IMR-90 (cell line): ENCODE data around the gene ANXA8. TPM values are rescaled to one million over a fixed set of nuclear protein-coding genes. Genes with fewer than 3 reads are reported as not detected.

Experiments
- ATAC-seq: fragments of 200-7000 bp; cut with Tn5 transposase; 2 replicates; pipeline ENCODE4 v1.9.1; 2020; ENCODE audit warnings: low read depth, mild to moderate bottlenecking, moderate library complexity
- BruUV-seq: library from RNA; stranded (reverse); fragments of 400-500 nt; replicated peaks from 2 replicates; lab custom pipeline; 2021; lab: Mats Ljungman, UMichigan
- CTCF ChIA-PET: fragments of 300-600 bp; formaldehyde crosslinking; extraction: SDS; loops from one replicate; lab custom pipeline; 2021; ENCODE audit warnings: antibody characterized with exemption; lab: Yijun Ruan, JAX
- POLR2A ChIA-PET: fragments of 300-600 bp; sonication (Branson Sonifier 250); formaldehyde crosslinking; loops from one replicate; lab custom pipeline; 2022; ENCODE audit warnings: antibody characterized with exemption; ENCODE audit not compliant: unreplicated experiment; lab: Charles Lee
- DNase-seq: peaks from one replicate; pipeline ENCODE4 v3.0.0; 2013
- H2AFZ ChIP-seq: replicated peaks from 2 replicates; pipeline ENCODE3; 2013; ENCODE audit warnings: low read length, mild to moderate bottlenecking; ENCODE audit not compliant: poor library complexity
- H2AK5ac ChIP-seq: 2 replicates; pipeline ENCODE4 v1.6.1; 2013; ENCODE audit warnings: low read depth, low read length, inconsistent platforms
- H2AK9ac ChIP-seq: replicated peaks from 2 replicates; pipeline ENCODE3; 2013; ENCODE audit warnings: mild to moderate bottlenecking, low read depth, low read length, moderate library complexity; ENCODE audit not compliant: poor library complexity
- H2BK120ac ChIP-seq: 2 replicates; pipeline ENCODE4 v1.6.1; 2013; ENCODE audit warnings: low read depth, low read length, inconsistent platforms
- H2BK15ac ChIP-seq: 3 replicates; pipeline ENCODE4 v1.6.1; 2013; ENCODE audit warnings: low read depth, low read length, inconsistent platforms
- H2BK20ac ChIP-seq: 2 replicates; pipeline ENCODE4 v1.6.1; 2013; ENCODE audit warnings: low read depth, mild to moderate bottlenecking, inconsistent platforms, low read length, moderate library complexity
- H2BK5ac ChIP-seq: 2 replicates; pipeline ENCODE4 v1.6.1; 2013; ENCODE audit warnings: mild to moderate bottlenecking, low read depth, low read length, inconsistent platforms; ENCODE audit not compliant: poor library complexity, severe bottlenecking
- H3K14ac ChIP-seq: replicated peaks from 2 replicates; pipeline ENCODE4 v1.6.1; 2013; ENCODE audit warnings: low read depth, low read length, inconsistent platforms
- H3K18ac ChIP-seq: 2 replicates; pipeline ENCODE4 v1.6.1; 2013; ENCODE audit warnings: low read depth, low read length, control low read depth
- H3K23ac ChIP-seq: 2 replicates; pipeline ENCODE4 v1.6.1; 2013; ENCODE audit warnings: low read depth, low read length, inconsistent platforms
- H3K27ac ChIP-seq: 2 replicates; pipeline ENCODE4 v1.5.1; 2013; ENCODE audit warnings: mild to moderate bottlenecking, control low read depth, low read length; ENCODE audit not compliant: insufficient read depth
- H3K27me3 ChIP-seq: 2 replicates; pipeline ENCODE4 v1.6.1; 2013; ENCODE audit warnings: low read length; ENCODE audit not compliant: control insufficient read depth, insufficient read depth
- H3K36me3 ChIP-seq: 2 replicates; pipeline ENCODE4 v1.6.1; 2013; ENCODE audit warnings: low read length, mixed read lengths; ENCODE audit not compliant: control insufficient read depth, insufficient read depth
- H3K4ac ChIP-seq: 2 replicates; pipeline ENCODE4 v1.6.1; 2013; ENCODE audit warnings: low read depth, low read length, inconsistent platforms
- H3K4me1 ChIP-seq: 2 replicates; pipeline ENCODE4 v1.6.1; 2013; ENCODE audit warnings: low read length, mixed read lengths; ENCODE audit not compliant: control insufficient read depth, insufficient read depth
- H3K4me2 ChIP-seq: 2 replicates; pipeline ENCODE4 v1.6.1; 2013; ENCODE audit warnings: low read depth, mild to moderate bottlenecking, control low read depth, low read length, moderate library complexity
- H3K4me3 ChIP-seq: 2 replicates; pipeline ENCODE4 v1.5.1; 2013; ENCODE audit warnings: low read depth, mild to moderate bottlenecking, control low read depth, low read length, moderate library complexity; ENCODE audit not compliant: insufficient read depth
- H3K56ac ChIP-seq: 2 replicates; pipeline ENCODE4 v1.6.1; 2013; ENCODE audit warnings: low read length, inconsistent platforms; ENCODE audit not compliant: insufficient read depth; ENCODE audit errors: extremely low read depth
- H3K79me1 ChIP-seq, 2 experiments: 2 replicates each; pipeline ENCODE4 v1.6.1; 2013; ENCODE audit warnings: low read length in 2 of 2, inconsistent platforms in 1 of 2, low read depth in 1 of 2
- H3K9ac ChIP-seq: 2 replicates; pipeline ENCODE4 v1.6.1; 2013; ENCODE audit warnings: low read depth, low read length, control low read depth
- H3K9me1 ChIP-seq: 2 replicates; pipeline ENCODE4 v1.6.1; 2013; ENCODE audit warnings: low read length, inconsistent platforms; ENCODE audit not compliant: insufficient read depth
- H3K9me3 ChIP-seq: 2 replicates; pipeline ENCODE4 v1.6.1; 2013; ENCODE audit warnings: low read length; ENCODE audit not compliant: control insufficient read depth, insufficient read depth
- H4K20me1 ChIP-seq: 2 replicates; pipeline ENCODE4 v1.6.1; 2013; ENCODE audit warnings: low read length, inconsistent platforms; ENCODE audit not compliant: insufficient read depth
- H4K5ac ChIP-seq: 2 replicates; pipeline ENCODE4 v1.6.1; 2013; ENCODE audit warnings: mild to moderate bottlenecking, low read depth, low read length, control low read depth
- H4K8ac ChIP-seq, 2 experiments: 2 replicates each; pipeline ENCODE4 v1.6.1; 2013; ENCODE audit warnings: low read depth in 2 of 2, low read length in 2 of 2, control low read depth in 1 of 2, inconsistent platforms in 1 of 2
- H4K91ac ChIP-seq: 2 replicates; pipeline ENCODE4 v1.6.1; 2013; ENCODE audit warnings: low read depth, low read length, inconsistent platforms; ENCODE audit not compliant: insufficient read depth
- RFX5 ChIP-seq: IDR thresholded peaks from 2 replicates; pipeline ENCODE4 v1.8.0; 2012; ENCODE audit warnings: low read depth, mild to moderate bottlenecking, low read length, moderate library complexity
- WGBS, 2 experiments: methylation state at CpG; one replicate each; pipeline versions ENCODE4 v1.1.5 to v1.1.7; 2013; ENCODE audit warnings: missing lambda C conversion rate in 2 of 2; ENCODE audit not compliant: insufficient read length in 1 of 2; ENCODE audit errors: extremely low coverage in 2 of 2; 5-methylcytosine and 5-hydroxymethylcytosine counted together
- dilution Hi-C: fragments of 300-500 bp; cut with HindIII; formaldehyde crosslinking; loops from one replicate; pipeline ENCODE4 v1.14.3; 2018; ENCODE audit warnings: low sequenced_read_pairs; ENCODE audit not compliant: unreplicated experiment
- in situ Hi-C: fragments of 300-500 bp; cut with MboI; formaldehyde crosslinking; loops from 3 replicates; pipeline ENCODE4 v1.14.3; 2019; ENCODE audit warnings: low sequenced_read_pairs, inconsistent platforms, mixed read lengths
- intact Hi-C: fragments of 100-400 bp; cut with micrococcal nuclease; formaldehyde crosslinking; loops from 2 replicates; pipeline ENCODE4 v1.10.0; 2022
- polyA plus RNA-seq, 3 experiments: library from polyadenylated mRNA; depleted of rRNA; stranded (reverse); fragments of >200 nt; gene quantifications; 2 replicates each; pipeline ENCODE4 v1.2.3, GENCODE V29; 2012; ENCODE audit warnings: low replicate concordance in 1 of 3
- total RNA-seq: library from RNA; depleted of rRNA; stranded (reverse); fragments of >200 nt; gene quantifications from 2 replicates; pipeline ENCODE4 v1.2.3, GENCODE V29; 2012
- TF ChIP-seq, protein P1 (sequence below): conservative IDR thresholded peaks from 2 replicates; pipeline ENCODE4 v1.5.1; 2012; ENCODE audit warnings: mild to moderate bottlenecking, low read depth, low read length, improper control_type of control experiment

Gene ANXA8
- total and polyA plus RNA-seq, 2 of the 4 experiments (the other 2 are of a cell fraction), result 0.90 to 1.1 TPM

DNA sequence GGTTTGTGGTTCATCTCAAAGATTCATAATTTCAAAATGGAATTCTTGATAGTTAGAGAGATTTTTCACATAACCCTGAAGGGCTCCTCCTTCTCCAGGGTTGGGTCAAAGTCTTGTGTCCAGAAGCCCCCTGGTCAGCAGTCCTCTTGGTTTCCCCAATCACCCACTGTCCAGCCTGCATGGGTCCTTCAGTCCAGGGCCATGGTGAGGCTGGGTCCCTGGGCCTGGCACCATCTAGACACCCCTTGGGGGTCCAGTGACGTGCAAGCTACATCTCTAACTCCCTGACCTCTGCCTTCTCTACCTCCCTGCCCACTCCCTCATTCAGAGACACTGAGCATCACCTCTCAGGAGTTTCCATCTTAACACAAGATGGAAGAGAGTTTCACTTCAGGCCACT is 26.1 kb downstream of the ANXA8 start:
- intact Hi-C loops (no loop called here), in situ Hi-C loops (no loop called here), dilution Hi-C loops (no loop called here)
- no peak overlapping the region for H3K9ac ChIP-seq
- H2BK5ac ChIP-seq, result no peak overlapping the region
- no peak overlapping the region for H3K56ac ChIP-seq
- ChIA-PET POLR2A (no interaction called here), CTCF (no interaction called here)
- peak overlapping the region; percentile 68 for H4K91ac ChIP-seq
- WGBS, 2 experiments, result no CpG with 5 or more reads among the region's 1 CpG
- peak overlapping the region; percentile 67 for H3K4ac ChIP-seq
- H3K4me1 ChIP-seq, result peaks cover 11% of the 10 kb centered on the region
- H3K4me3 ChIP-seq, result no peak overlapping the region
- ATAC-seq (no peak), DNase-seq (no peak)
- no peak for TF ChIP-seq RFX5
- TF ChIP-seq, protein P1, sequence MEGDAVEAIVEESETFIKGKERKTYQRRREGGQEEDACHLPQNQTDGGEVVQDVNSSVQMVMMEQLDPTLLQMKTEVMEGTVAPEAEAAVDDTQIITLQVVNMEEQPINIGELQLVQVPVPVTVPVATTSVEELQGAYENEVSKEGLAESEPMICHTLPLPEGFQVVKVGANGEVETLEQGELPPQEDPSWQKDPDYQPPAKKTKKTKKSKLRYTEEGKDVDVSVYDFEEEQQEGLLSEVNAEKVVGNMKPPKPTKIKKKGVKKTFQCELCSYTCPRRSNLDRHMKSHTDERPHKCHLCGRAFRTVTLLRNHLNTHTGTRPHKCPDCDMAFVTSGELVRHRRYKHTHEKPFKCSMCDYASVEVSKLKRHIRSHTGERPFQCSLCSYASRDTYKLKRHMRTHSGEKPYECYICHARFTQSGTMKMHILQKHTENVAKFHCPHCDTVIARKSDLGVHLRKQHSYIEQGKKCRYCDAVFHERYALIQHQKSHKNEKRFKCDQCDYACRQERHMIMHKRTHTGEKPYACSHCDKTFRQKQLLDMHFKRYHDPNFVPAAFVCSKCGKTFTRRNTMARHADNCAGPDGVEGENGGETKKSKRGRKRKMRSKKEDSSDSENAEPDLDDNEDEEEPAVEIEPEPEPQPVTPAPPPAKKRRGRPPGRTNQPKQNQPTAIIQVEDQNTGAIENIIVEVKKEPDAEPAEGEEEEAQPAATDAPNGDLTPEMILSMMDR, result no peak
- H3K27me3 ChIP-seq, result peaks cover 15% of the 10 kb centered on the region; the same call in 1 of the 2 replicates
- no peaks in the 10 kb centered on the region for H3K9me3 ChIP-seq
- no peak overlapping the region for H2AFZ ChIP-seq
- H3K18ac ChIP-seq, result 0 out of 2 replicates have a peak overlapping the region, but pooled peaks have one; percentile 33
- H2AK5ac ChIP-seq, result peak overlapping the region; percentile 86
- no peaks in the 10 kb centered on the region for H3K79me1 ChIP-seq
- H4K20me1 ChIP-seq, result no peaks in the 10 kb centered on the region
- peak overlapping the region; percentile 69 for H2BK120ac ChIP-seq
- no peak overlapping the region for H2AK9ac ChIP-seq
- H3K9me1 ChIP-seq, result peaks cover 9% of the 10 kb centered on the region; the same call in 1 of the 2 replicates
- H4K8ac ChIP-seq, result no peak overlapping the region
- no peak overlapping the region for H3K27ac ChIP-seq
- H4K5ac ChIP-seq, result no peak overlapping the region
- H2BK15ac ChIP-seq, result peak overlapping the region; percentile 90; the same call in 2 of the 3 replicates
- H3K4me2 ChIP-seq, result no peak overlapping the region
- H2BK20ac ChIP-seq, result peak overlapping the region; percentile 62
- no peaks in the 10 kb centered on the region for H3K36me3 ChIP-seq
- H3K14ac ChIP-seq, result no peak overlapping the region
- no TSS peak for BruUV-seq
- no peak overlapping the region for H3K23ac ChIP-seq
